Bronchial epithelial cell (primary cell): ENCODE measurements around the gene ERI2. TPM values are rescaled to one million over a fixed set of nuclear protein-coding genes. Genes with fewer than 3 reads are reported as not detected.

Source experiments
- DNase-seq: peaks from one replicate; pipeline ENCODE4 v3.0.0-alpha.2; 2010; ENCODE audit warnings: low read depth
- FAIRE-seq: peaks from 2 replicates; lab custom pipeline; 2011; peaks lifted over from hg19 to GRCh38; lab: Jason Lieb, UNC
- H3K27me3 ChIP-seq: 2 replicates; pipeline ENCODE4 v1.5.1; 2011; ENCODE audit warnings: low read length; ENCODE audit not compliant: control insufficient read depth, insufficient read depth
- H3K36me3 ChIP-seq: 2 replicates; pipeline ENCODE4 v1.5.1; 2011; ENCODE audit warnings: low read length; ENCODE audit not compliant: control insufficient read depth, insufficient read depth
- H3K4me3 ChIP-seq: 2 replicates; pipeline ENCODE4 v1.5.1; 2011; ENCODE audit warnings: mild to moderate bottlenecking, low read depth, low read length, control low read depth
- CTCF ChIP-seq: IDR thresholded peaks from 2 replicates; pipeline ENCODE4 v1.5.1; 2011; ENCODE audit warnings: mild to moderate bottlenecking, moderate library complexity, low read length, control low read depth, inconsistent platforms; ENCODE audit not compliant: insufficient read depth, severe bottlenecking
- total RNA-seq: library from RNA; depleted of rRNA; stranded (reverse); fragments of >200 nt; gene quantifications from 2 replicates; pipeline ENCODE4 v1.2.1, GENCODE V29; 2014

The ERI2 gene
- total RNA-seq, 1 donor from 2014 or later, result 16.6 TPM

DNA sequence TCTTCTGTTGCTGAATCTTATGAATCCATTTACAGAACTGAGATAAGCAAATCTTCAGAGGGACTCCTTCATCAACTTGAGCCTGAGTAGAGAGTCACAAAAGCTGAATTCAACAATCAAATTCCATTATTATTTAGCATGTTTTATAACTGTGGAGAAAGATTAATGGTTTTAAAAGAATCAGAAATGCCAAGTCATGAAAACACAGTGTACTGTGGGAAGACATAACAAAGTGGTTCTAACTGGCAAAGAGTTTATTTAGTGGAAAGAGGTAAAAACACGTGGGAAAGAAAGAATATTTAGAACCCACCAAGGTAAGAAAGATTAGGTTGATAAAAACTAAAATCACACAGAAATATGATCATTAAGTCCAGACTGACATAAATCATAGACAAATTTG, 5.0 kb downstream of the ERI2 start:
- H3K4me3 ChIP-seq, result no peak overlapping the region
- no peaks in the 10 kb centered on the region for H3K27me3 ChIP-seq
- DNase-seq (no peak), FAIRE-seq (no peak)
- no peak for TF ChIP-seq CTCF
- peaks cover 1% of the 10 kb centered on the region for H3K36me3 ChIP-seq

DNA sequence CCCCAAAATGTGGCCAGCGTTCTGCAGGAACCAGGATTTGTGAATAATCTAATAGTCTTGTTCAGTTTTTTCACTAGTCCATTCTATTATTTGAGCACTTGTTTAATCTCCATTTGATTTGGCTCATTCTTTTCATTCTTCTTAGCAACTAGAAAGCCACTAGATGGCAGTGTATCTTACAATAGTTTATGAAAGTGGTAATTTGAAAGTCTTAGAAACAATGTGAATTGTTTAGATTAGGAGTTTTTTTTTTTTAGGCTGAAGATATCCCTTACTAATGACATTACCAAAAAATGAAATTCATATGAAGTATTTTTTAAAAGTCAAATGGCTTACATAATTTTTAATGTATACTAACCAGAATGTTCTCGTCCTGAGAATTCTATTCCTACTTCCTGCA, 6.7 kb downstream of the ERI2 start:
- peak; percentile 8 for TF ChIP-seq CTCF
- no peak overlapping the region for H3K4me3 ChIP-seq
- H3K36me3 ChIP-seq, result peaks cover 3% of the 10 kb centered on the region
- FAIRE-seq (no peak), DNase-seq (peak; percentile 23)
- H3K27me3 ChIP-seq, result no peaks in the 10 kb centered on the region

- Histone ChIP-seq H3K36me3 (peaks cover 3% of the 10 kb centered on the region), H3K4me3 (no peak overlapping the region), H3K27me3 (no peaks in the 10 kb centered on the region)
- peak; percentile 19 for DNase-seq
- FAIRE-seq, result no peak
- TF ChIP-seq CTCF, result no peak
These were observed 7.9 kb downstream of the ERI2 start for GRCh38 chr16:20798364-20798763.

- TF ChIP-seq CTCF, result no peak
- DNase-seq, result peak; percentile 10
- no peak for FAIRE-seq
- Histone ChIP-seq H3K27me3 (no peaks in the 10 kb centered on the region), H3K36me3 (peaks cover 2% of the 10 kb centered on the region), H3K4me3 (no peak overlapping the region)
These were observed 14.2 kb downstream of the ERI2 start for GRCh38 chr16:20791923-20792612.

GRCh38 chr16:20789130-20789529, 17.1 kb downstream of the ERI2 start:
- DNase-seq (no peak), FAIRE-seq (no peak)
- TF ChIP-seq CTCF, result no peak
- Histone ChIP-seq H3K27me3 (no peaks in the 10 kb centered on the region), H3K36me3 (no peaks in the 10 kb centered on the region), H3K4me3 (no peak overlapping the region)

- TF ChIP-seq CTCF, result no peak
- no peak for FAIRE-seq
- H3K36me3 ChIP-seq, result no peaks in the 10 kb centered on the region
- DNase-seq, result no peak
- no peak overlapping the region for H3K4me3 ChIP-seq
- no peaks in the 10 kb centered on the region for H3K27me3 ChIP-seq
These were observed 22.1 kb downstream of the ERI2 start for GRCh38 chr16:20784204-20784603.
